ENCODE measurements around the gene WNT5B.

The WNT5B gene

DNA sequence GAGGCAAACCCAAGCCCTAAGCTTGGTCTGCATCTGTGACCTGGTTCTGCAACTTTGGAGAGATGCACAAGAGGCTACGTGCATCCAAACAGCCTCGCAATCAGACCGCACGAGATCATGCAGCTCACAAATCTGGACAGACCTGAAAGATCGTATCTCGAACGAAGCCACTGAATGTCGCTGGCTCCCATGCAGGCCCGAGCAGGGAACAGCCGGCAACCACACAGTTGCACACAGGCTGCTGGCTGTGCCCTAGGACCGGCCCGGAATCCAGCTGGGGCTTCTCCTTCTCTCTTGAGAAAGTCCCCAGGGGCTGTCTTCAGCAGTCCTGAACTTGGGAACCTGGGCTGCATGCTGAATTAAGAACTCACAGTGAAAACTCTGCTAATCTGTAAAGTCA is 27.9 kb downstream of the WNT5B start:
- H3K4me3 ChIP-seq (ENCODE audit: low read length, poor library complexity, severe bottlenecking) = no peak overlapping the region
- H2AFZ ChIP-seq (ENCODE audit: low read length) = no peak overlapping the region
- no peak overlapping the region for H3K9ac ChIP-seq (ENCODE audit: low read depth, low read length, poor library complexity, severe bottlenecking)
- no peaks in the 10 kb centered on the region for H4K20me1 ChIP-seq (ENCODE audit: insufficient read depth, low read length, poor library complexity, severe bottlenecking)
- no peaks in the 10 kb centered on the region for H3K27me3 ChIP-seq (ENCODE audit: insufficient read depth, low read length, poor library complexity, severe bottlenecking)
- no peaks in the 10 kb centered on the region for H3K9me2 ChIP-seq (replicated peaks; ENCODE audit: low read depth, low read length)
- H3K9me3 ChIP-seq (ENCODE audit: insufficient read depth, low read depth, low read length) = no peaks in the 10 kb centered on the region
- H3K4me2 ChIP-seq (ENCODE audit: low read depth, low read length, poor library complexity, severe bottlenecking) = no peak overlapping the region
- peaks cover 14% of the 10 kb centered on the region; the same call in 1 of the 2 replicates for H3F3A ChIP-seq (ENCODE audit: low read depth)
- H3K36me3 ChIP-seq (ENCODE audit: insufficient read depth, low read length) = no peaks in the 10 kb centered on the region
- TF ChIP-seq CTCF (conservative IDR thresholded peaks at IDR 0.05; ENCODE audit: low read length) (no peak), EZH2phosphoT487 (IDR thresholded peaks at IDR 0.05; ENCODE audit: borderline replicate concordance) (no peak)
- H3K79me2 ChIP-seq (ENCODE audit: insufficient read depth, low read length) = no peaks in the 10 kb centered on the region
- H3K4me1 ChIP-seq (ENCODE audit: insufficient read depth, low read length, poor library complexity, severe bottlenecking) = no peaks in the 10 kb centered on the region

GRCh38 chr12:1657688-1658087 is 28.7 kb downstream of the WNT5B start:
- no peaks in the 10 kb centered on the region for H3K4me1 ChIP-seq (ENCODE audit: insufficient read depth, low read length, poor library complexity, severe bottlenecking)
- H3F3A ChIP-seq (ENCODE audit: low read depth) = peaks cover 14% of the 10 kb centered on the region; the same call in 1 of the 2 replicates
- no peaks in the 10 kb centered on the region for H3K36me3 ChIP-seq (ENCODE audit: insufficient read depth, low read length)
- no peaks in the 10 kb centered on the region for H3K27me3 ChIP-seq (ENCODE audit: insufficient read depth, low read length, poor library complexity, severe bottlenecking)
- no peak overlapping the region for H3K4me2 ChIP-seq (ENCODE audit: low read depth, low read length, poor library complexity, severe bottlenecking)
- no peaks in the 10 kb centered on the region for H4K20me1 ChIP-seq (ENCODE audit: insufficient read depth, low read length, poor library complexity, severe bottlenecking)
- H3K9me3 ChIP-seq (ENCODE audit: insufficient read depth, low read depth, low read length) = no peaks in the 10 kb centered on the region
- no peaks in the 10 kb centered on the region for H3K9me2 ChIP-seq (replicated peaks; ENCODE audit: low read depth, low read length)
- H3K4me3 ChIP-seq (ENCODE audit: low read length, poor library complexity, severe bottlenecking) = no peak overlapping the region
- H3K79me2 ChIP-seq (ENCODE audit: insufficient read depth, low read length) = no peaks in the 10 kb centered on the region
- no peak for TF ChIP-seq EZH2phosphoT487 (IDR thresholded peaks at IDR 0.05; ENCODE audit: borderline replicate concordance)
- no peak for TF ChIP-seq CTCF (conservative IDR thresholded peaks at IDR 0.05; ENCODE audit: low read length)
- H2AFZ ChIP-seq (ENCODE audit: low read length) = no peak overlapping the region
- H3K9ac ChIP-seq (ENCODE audit: low read depth, low read length, poor library complexity, severe bottlenecking) = no peak overlapping the region

GRCh38 chr12:1660304-1661187 is 31.5 kb downstream of the WNT5B start:
- H3K9me3 ChIP-seq (ENCODE audit: insufficient read depth, low read depth, low read length) = no peaks in the 10 kb centered on the region
- no peaks in the 10 kb centered on the region for H3K9me2 ChIP-seq (replicated peaks; ENCODE audit: low read depth, low read length)
- H3F3A ChIP-seq (ENCODE audit: low read depth) = peaks cover 14% of the 10 kb centered on the region; the same call in 1 of the 2 replicates
- no peaks in the 10 kb centered on the region for H3K79me2 ChIP-seq (ENCODE audit: insufficient read depth, low read length)
- no peak overlapping the region for H3K9ac ChIP-seq (ENCODE audit: low read depth, low read length, poor library complexity, severe bottlenecking)
- H3K27me3 ChIP-seq (ENCODE audit: insufficient read depth, low read length, poor library complexity, severe bottlenecking) = no peaks in the 10 kb centered on the region
- H3K4me1 ChIP-seq (ENCODE audit: insufficient read depth, low read length, poor library complexity, severe bottlenecking) = peaks cover 8% of the 10 kb centered on the region
- TF ChIP-seq CTCF (conservative IDR thresholded peaks at IDR 0.05; ENCODE audit: low read length) (no peak), EZH2phosphoT487 (IDR thresholded peaks at IDR 0.05; ENCODE audit: borderline replicate concordance) (no peak)
- no peak overlapping the region for H2AFZ ChIP-seq (ENCODE audit: low read length)
- H3K4me2 ChIP-seq (ENCODE audit: low read depth, low read length, poor library complexity, severe bottlenecking) = no peak overlapping the region
- H4K20me1 ChIP-seq (ENCODE audit: insufficient read depth, low read length, poor library complexity, severe bottlenecking) = no peaks in the 10 kb centered on the region
- H3K36me3 ChIP-seq (ENCODE audit: insufficient read depth, low read length) = no peaks in the 10 kb centered on the region
- H3K4me3 ChIP-seq (ENCODE audit: low read length, poor library complexity, severe bottlenecking) = no peak overlapping the region

Data from Loucy (cell line).